Activated naive CD4-positive, alpha-beta T cell treated with anti-CD3 and anti-CD28 coated beads, Interleukin-2, amount 50 U/mL, for 16 hours (primary cell): Measurements from ENCODE around the gene SNAPC1.
"Not testable (repeated sequence)": the region's sequence is repeated elsewhere in the genome, so short reads cannot be mapped to it uniquely, and the experiment has no call there.

Experiments
- DNase-seq: peaks from one replicate; pipeline ENCODE4 v3.0.0-alpha.2; 2020

Gene SNAPC1

GRCh38 chr14:61761959-61762786 is at the start of gene SNAPC1:
Gene SNAPC1, plus strand, starts transcription at chr14:61762420. Its CDS starts 41 bp downstream, at chr14:61762461.
- peak; percentile 98 for DNase-seq

GRCh38 chr14:61713724-61714437 is 48.3 kb upstream of the SNAPC1 start:
- no peak for DNase-seq

- DNase-seq = no peak
These were observed 45.3 kb upstream of the SNAPC1 start for GRCh38 chr14:61716956-61717355.

DNA sequence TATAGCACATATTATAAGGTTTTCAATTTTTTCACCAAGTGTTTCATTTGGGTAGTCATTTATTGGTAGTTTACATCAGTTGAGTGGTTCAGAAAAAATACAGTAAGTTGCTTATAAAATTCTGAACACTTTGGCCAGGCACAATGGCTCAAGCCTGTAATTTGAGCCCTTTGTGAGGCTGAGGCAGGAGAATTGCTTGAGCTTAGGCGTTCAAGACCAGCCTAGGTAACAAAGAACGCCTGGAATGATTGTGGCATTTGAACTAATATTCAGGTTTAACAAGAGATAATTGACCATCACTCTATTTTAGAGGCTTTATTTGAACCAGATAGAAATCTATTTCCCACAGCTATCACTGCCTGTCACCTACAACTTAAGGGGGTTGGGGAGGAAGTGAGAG is 44.2 kb upstream of the SNAPC1 start:
- DNase-seq = no peak

DNA sequence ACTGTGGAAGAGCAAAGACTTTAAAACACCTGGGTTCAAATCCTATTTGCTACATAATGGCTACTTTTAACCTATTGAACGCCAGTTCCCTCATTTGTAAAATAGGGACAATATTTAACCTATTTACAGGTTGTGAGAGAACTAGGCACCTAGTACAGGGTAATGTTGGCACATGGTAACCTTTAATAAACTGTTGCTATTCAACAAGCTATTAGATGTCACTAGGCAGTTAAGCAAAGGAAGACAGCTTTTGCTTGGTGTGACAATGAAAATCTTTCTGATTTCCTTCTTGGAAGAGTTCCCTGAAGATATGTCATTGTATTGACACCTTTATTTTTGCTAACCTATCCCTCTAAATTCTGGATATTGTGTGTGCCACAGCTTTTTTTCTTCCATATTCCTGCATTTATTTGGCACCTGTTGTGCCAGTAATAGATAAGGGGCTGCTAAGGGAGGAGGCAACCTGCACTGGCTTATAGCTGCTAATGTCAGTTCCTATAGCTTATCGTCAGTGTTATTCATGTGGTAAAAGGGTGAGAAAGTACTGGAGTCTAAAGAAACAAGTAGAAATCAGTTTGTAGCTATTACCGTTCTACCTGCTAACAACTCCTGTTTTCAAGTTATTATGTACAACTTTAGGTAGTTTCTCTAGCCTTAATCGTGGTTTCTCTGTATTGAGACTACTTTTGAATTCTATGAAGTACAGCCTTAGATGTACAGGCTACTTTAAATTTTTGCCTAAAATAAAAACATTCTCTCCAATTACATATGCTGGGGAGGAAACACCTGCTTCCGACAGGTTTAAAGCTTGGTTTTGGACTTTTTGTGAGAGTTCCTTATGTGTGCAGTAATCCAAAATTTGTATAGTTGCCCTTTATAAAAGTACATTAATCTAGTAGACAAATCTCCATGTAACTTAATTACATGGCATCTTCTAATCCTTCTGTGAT is 42.6 kb upstream of the SNAPC1 start:
- DNase-seq = no peak

- no peak for DNase-seq
These were observed 41.9 kb upstream of the SNAPC1 start for GRCh38 chr14:61720294-61720661.

GRCh38 chr14:61720741-61721140 is 41.5 kb upstream of the SNAPC1 start:
- no peak for DNase-seq

GRCh38 chr14:61724133-61724532 is 38.1 kb upstream of the SNAPC1 start:
- DNase-seq = no peak

DNA sequence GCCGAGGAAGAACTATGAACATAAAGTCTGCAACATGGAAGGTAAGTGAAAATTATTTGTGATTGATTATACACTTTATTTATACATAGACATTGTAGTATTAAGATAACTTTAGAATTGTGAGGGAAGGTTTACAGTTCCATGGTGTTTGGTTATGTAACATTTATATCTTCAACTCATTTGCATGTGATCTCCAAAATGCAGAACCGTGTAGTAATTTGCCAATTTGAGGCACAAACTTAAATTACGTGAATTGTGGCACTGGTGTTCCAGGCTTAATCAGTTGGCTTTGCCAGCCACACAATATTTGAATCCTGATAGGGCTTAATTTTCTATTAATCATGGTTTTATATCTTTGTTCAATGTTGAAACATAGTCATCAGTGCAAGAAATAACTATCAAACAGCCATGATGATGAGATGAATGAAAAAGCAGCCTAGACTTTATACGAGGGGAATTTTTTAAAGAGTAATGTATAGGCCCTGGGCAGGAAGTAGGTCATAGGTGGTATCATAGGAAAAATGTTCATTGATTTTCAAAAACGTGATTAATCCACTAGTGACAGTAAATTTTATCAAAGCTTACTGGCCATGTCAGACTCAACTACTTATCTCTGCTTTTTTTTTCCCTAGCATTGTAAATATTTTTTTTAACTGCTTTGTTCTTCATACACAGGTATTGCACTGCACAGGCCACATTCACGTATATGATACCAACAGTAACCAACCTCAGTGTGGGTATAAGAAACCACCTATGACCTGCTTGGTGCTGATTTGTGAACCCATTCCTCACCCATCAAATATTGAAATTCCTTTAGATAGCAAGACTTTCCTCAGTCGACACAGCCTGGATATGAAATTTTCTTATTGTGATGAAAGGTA is 35.2 kb upstream of the SNAPC1 start:
- DNase-seq = no peak

DNA sequence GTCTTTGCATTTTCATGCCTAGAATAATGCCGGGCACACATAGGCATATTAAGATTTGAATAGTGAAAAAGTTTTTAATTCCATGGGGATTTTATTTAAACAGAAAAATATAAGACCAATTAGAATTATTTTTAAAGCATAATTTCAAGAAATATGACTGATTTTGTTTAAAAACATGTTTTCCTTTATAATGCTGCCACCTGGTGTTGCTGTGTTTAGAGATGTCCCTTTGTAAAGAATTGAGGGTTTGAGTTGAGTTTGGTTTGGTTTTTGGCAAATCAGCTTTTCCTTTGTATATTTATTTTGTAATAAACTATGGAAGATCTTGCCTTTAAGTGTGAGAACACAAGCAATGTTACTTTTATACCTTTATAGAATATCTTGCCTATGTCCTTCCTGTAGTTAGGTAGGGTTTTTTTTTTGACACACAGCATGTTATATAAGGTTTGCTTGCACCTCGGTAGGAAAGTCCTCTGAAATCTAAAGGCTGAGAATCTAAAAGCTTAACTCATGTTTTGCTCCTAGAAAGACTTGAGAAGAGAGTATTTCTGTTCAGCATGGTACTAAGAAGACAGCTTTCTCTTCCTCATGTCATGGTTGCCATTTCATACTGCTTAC is 31.4 kb upstream of the SNAPC1 start:
- DNase-seq = no peak

DNA sequence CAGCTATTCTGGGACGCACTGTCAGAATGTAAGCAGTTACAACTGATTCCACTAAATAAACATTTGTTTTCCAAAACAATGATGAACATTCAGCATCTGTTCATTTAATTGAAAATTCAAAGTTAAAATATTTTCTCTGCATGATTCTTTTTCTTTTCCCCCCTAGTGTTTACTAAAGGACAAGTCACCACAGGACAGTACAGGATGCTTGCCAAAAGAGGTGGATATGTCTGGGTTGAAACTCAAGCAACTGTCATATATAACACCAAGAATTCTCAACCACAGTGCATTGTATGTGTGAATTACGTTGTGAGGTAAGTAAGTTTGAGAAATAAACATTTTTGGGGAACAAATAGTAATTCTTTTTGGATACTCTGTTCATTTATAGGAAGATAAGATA is 28.2 kb upstream of the SNAPC1 start:
- no peak for DNase-seq

DNA sequence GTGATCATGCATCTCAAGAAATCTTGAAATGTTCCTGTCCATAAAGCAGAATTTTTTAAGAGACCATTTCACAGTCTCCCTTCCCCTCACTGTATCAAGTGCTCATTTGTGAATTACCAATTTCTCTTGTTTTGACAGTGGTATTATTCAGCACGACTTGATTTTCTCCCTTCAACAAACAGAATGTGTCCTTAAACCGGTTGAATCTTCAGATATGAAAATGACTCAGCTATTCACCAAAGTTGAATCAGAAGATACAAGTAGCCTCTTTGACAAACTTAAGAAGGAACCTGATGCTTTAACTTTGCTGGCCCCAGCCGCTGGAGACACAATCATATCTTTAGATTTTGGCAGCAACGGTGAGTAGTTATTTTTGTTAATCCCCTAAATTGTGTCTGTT is 25.5 kb upstream of the SNAPC1 start:
- DNase-seq = no peak

GRCh38 chr14:61737915-61738314 is 24.3 kb upstream of the SNAPC1 start:
- DNase-seq = no peak

DNA sequence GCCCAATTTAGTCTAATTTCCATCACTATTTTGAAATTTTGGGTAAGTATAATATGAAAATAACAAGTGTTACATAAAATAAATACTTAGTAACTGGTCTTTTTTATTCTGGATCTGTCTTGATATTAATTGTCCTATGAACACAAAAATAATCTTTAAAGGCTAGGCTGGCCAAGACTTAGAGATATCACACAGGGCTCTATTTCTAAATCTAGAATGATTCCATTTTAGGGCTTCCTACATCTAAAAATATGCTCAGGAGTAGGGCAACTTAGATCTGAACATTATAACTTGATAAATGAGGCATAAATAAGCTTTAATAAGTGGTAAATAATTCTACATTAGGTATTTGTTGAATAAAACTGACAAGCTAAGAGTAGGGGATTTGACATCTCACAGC is 23.1 kb upstream of the SNAPC1 start:
- no peak for DNase-seq

- DNase-seq = no peak
These were observed 19.8 kb upstream of the SNAPC1 start for GRCh38 chr14:61742371-61742770.

GRCh38 chr14:61744238-61744637 is 18.0 kb upstream of the SNAPC1 start:
- no peak for DNase-seq

DNA sequence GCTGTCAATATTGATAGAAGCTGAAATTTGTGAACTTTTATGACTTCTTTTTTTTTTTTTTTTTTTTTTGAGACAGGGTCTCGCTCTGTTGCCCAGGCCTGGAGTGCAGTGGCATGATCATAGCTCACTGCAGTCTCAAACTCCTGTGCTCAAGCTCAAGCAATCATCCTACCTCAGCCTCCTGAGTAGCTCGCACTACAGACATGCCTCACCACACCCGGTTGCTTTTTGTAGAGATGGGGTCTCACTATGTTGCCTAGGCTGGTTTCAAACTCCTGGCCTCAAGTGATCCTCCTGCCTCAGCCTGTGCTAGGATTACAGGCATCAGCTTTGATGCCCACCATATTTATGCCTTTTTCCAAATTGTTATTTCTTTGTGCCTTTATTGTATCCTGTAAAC is 15.9 kb upstream of the SNAPC1 start:
- DNase-seq = not testable (repeated sequence)

DNA sequence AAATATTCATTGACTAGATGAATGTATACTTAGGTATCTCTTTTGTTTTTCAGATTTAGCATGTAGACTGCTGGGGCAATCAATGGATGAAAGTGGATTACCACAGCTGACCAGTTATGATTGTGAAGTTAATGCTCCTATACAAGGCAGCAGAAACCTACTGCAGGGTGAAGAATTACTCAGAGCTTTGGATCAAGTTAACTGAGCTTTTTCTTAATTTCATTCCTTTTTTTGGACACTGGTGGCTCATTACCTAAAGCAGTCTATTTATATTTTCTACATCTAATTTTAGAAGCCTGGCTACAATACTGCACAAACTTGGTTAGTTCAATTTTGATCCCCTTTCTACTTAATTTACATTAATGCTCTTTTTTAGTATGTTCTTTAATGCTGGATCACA is 15.3 kb upstream of the SNAPC1 start:
- no peak for DNase-seq

DNA sequence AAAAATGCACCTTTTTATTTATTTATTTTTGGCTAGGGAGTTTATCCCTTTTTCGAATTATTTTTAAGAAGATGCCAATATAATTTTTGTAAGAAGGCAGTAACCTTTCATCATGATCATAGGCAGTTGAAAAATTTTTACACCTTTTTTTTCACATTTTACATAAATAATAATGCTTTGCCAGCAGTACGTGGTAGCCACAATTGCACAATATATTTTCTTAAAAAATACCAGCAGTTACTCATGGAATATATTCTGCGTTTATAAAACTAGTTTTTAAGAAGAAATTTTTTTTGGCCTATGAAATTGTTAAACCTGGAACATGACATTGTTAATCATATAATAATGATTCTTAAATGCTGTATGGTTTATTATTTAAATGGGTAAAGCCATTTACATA is 14.9 kb upstream of the SNAPC1 start:
- no peak for DNase-seq

GRCh38 chr14:61749264-61749663 is 13.0 kb upstream of the SNAPC1 start:
- no peak for DNase-seq

DNA sequence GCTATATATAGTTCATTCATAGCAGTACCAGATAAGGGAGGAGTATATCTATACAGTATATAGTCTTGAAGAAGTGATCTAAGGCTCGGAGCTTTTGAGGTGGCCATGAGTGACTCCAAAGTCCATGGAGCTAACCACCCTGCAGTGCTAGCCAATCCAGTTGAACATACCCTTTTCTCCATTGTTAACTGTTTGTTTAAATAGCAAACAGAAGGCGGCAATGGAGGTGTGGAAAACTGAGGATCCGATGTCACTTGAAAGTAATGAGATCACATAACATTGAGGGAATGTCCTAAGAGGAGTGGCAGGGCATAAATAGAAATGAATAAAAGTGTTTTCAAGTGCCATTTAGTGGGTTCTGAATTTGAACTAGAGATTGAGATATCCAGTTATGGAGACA is 12.4 kb upstream of the SNAPC1 start:
- no peak for DNase-seq
